Fibroblast of skin of abdomen (primary cell): Measurements from ENCODE around the gene SAV1.

ENCODE experiments used
- DNase-seq: peaks from one replicate; pipeline ENCODE4 v3.0.0-alpha.2; 2013

The SAV1 gene

DNA sequence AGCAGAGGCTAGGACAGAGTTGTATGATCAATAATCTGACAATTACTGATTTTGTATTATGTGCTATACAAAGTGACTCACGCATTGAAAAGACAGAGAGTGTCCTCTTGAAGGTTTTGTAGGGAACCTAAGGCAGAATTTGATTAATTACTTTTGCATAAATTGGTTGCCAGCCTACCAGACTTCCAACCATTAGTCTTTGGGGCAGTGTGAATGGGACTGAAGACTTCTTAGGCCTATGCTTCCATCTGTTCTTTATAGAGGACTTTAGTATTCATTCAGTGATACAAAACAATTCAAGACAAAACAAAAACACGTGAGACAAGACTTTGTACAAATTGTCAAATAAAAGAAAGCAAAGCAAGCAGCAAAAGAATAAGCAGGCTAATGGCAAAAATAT lies 61.6 kb downstream of the SAV1 start:
- no peak for DNase-seq

DNA sequence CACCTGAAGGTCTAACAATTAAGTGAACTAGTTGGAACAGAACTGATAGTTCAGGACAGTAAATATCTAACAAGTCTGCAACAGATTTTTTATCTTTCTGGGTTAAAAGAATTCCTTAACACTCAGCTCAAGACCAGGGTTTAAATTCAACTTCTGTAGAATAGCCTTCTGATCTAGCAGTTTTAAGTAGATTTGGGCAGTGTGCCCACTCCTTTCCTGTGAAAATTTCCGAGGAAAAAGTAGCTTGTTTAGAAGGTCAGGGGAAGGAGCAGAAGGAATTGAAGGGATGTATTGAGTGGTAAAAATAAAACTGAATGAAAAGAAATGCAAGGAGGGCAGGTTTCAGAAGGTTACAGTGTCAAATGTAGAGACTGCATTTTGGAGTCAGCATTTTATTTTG lies 62.3 kb downstream of the SAV1 start:
- DNase-seq: peak; percentile 32

DNA sequence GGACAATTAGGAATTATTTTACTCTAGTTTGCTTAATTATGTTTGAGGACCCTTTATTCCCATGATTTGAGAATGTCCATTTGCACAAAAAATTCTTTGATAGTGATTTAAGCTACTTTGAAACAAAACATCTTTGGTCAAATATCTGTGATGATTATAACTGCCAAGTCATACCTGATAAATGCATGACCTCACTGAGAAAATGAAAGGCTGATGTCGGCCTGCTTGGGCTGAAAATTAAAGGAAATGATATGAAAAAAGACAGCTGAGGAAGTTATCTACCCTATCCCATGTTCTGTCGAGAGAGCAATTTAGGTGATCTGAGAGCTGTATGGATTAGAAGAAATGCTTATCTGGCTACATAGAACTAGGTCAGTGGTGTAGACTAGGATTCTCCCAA lies 64.5 kb downstream of the SAV1 start:
- DNase-seq: no peak

DNA sequence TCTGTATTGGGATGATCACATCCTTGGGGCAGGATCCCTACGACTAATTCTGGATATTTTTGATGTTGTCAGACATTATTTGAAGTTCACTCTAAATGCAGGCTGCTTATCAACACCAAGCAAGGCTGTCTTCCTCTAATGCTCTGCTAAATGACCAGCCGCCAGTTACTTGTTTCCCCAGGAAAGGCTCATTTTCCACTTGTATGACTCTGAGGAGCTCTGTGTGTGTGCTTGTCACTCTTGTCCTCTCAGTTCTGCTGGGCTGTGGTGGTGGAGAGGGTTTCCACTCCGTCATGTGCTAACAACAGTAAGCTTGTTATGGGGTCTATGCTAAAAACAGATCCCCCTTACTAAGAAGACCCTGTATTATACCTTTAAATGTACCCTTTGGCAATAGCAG lies 66.1 kb downstream of the SAV1 start:
- no peak for DNase-seq

DNA sequence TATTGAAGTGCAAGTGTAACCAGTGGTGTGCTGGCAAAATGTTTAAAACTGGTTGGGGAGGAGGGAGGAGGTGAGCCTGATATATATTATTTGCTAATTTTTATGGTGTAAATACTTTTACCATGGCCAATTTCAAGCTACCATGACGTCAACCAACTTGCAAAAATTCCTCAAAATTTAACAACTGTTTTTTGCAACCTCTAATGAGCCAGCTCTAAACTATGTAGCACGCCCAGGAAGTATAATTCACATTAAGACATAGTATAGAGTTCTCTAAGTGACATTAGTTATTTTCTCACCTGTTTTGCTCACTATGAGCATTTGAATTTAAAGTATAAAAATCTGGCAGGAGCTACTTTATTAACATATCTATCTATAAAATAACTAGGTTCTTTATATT lies 66.7 kb downstream of the SAV1 start:
- DNase-seq: peak; percentile 13

DNA sequence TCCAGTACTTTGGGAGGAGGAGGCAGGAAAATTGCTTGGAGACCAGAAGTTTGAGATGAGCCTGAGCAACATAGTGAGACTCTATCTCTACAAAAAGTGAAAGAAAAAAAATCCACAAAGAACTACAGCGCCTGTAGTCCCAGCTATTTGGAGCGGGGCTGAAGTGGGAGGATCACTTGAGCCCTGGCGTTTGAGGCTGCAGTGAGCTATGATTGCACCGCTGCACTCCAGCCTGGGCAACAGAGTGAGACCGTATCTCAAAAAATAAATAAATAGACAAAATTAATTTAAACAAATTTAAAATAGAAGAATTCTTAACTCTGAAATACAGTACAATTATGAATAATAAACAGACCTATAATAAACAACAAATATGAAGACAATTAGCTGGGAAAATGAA lies 67.3 kb downstream of the SAV1 start:
- no peak for DNase-seq

DNA sequence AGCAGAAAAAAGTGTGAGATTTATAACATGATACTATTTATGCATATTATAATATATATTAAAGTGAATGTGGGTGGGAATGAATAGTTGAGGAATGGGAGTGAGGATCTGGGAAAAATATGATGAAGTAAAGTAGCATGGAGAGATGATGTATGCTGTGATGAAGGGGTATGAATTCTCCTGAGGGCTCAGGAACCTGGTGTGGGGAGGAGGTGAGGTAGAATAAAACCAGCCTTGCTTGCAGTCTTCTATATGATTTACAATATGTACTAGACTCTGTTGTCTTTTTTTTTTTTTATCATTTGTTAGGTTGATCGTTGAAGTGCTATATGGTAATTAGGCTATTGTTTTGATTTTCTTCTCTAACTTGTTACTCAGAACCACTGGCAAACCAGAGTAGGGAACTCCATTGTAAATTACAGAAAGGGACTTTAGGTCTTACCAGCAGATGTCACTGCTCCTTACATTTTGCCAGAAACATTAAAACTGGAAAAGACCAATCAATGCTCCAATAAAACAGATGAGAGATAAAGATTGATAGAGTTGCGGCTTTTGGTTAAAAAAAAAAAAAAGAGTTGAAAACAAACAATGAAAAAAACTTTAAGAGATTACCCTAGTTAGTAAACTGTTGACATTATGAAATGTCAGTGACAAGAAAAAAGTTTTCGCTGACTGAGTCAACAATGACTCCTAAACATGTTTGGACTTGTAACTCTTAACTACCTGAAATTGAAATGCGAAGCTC lies 68.2 kb downstream of the SAV1 start:
- DNase-seq: peak; percentile 49

DNA sequence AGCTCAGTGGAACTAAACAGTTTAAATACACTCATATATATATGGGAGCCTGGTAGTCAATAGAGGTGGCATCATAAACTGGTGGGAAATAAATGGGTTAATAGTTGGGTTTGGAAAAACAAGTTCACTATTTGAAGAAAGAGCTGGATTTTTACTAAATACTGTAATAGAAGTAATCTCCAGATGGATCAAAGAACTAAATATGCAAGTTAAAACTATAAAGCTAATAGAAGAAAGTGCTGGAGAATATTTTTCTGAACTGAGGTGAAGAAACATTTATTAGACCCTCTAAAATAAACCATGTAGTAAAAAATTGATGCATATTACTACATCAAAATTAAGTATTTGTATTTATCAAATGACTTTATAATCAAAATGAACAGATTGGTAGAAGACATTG lies 69.3 kb downstream of the SAV1 start:
- DNase-seq: no peak

DNA sequence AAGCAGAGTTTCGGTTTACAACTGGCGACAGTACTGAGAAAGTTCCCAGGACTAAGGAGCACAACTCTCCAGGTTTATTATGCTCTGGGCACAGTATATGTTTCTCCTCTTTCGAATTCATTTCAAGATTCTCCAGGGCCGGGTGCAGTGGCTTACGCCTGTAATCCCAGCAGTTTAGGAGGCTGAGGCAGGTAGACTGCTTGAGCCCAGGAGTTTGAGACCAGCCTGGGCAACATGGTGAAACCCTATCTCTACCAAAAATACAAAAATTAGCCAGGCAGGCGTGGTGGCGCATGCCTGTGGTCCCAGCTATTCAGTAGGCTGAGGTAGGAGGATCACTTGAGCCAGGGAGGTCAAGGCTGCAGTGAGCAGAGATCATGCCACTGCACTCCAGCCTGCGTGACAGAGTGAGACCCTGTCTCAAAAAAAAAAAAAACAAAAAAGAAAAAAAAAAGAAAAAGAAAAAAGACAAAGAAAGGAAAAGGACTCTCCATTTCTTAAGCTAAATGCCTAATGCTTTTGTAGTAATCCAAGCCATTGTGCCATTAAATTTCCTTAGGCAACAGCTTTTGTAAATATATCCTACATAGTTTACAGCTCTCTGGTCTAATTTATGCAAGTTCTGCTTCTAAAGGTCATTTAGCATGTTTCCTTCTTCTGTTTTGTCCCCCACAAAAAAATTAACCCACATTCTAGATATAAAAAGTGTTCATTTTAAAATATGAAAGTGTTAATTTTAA lies 73.4 kb downstream of the SAV1 start:
- no peak for DNase-seq

DNA sequence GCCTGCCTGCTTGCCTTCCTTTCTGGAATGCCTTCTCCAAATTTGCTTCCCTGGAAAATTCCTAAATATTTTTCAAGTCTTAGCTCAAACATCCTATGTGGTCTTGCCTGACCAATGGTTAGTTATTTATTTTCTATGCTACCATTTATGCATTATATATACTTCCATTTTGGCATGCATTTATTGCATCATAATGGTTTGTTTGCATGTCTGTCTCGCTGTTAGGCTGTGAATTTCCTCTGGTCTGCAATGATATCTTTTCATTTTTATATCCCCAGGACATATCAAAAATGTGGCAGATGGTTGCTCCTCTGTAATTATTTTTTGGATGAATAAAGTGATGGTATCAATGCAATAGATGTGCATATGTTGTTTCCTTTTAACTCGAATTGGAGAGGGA lies 77.6 kb downstream of the SAV1 start:
- no peak for DNase-seq
